Nephron progenitor cell (in vitro differentiated cells): ENCODE data around the gene S1PR4.
A peak's percentile ranks its signal among the peaks of the same experiment; 100 is the strongest.

ENCODE experiments used
- DNase-seq: peaks from one replicate; pipeline ENCODE4 v3.0.0; 2021
- H3K27ac Mint-ChIP-seq: 2 replicates; pipeline ENCODE4 v1.8.0; 2021; ENCODE audit warnings: mild to moderate bottlenecking, moderate library complexity, mixed read lengths
- H3K27me3 Mint-ChIP-seq: 2 replicates; pipeline ENCODE4 v1.8.0; 2021; ENCODE audit warnings: mild to moderate bottlenecking, low read depth, mixed read lengths; ENCODE audit not compliant: poor library complexity
- H3K36me3 Mint-ChIP-seq: 2 replicates; pipeline ENCODE4 v1.8.0; 2021; ENCODE audit warnings: low read depth, mixed read lengths
- H3K4me1 Mint-ChIP-seq: 2 replicates; pipeline ENCODE4 v1.8.0; 2021; ENCODE audit warnings: mixed read lengths
- H3K4me3 Mint-ChIP-seq: 2 replicates; pipeline ENCODE4 v1.8.0; 2021; ENCODE audit warnings: mild to moderate bottlenecking, moderate library complexity, mixed read lengths
- H3K9me3 Mint-ChIP-seq: 2 replicates; pipeline ENCODE4 v1.8.0; 2021; ENCODE audit warnings: mild to moderate bottlenecking, moderate library complexity, mixed read lengths
- TF ChIP-seq, protein P1 (sequence below): fragments of 200-600 bp; sonication (generic); IDR thresholded peaks from 2 replicates; pipeline ENCODE4 v1.5.0; 2021; ENCODE audit warnings: antibody characterized with exemption

Gene S1PR4

DNA sequence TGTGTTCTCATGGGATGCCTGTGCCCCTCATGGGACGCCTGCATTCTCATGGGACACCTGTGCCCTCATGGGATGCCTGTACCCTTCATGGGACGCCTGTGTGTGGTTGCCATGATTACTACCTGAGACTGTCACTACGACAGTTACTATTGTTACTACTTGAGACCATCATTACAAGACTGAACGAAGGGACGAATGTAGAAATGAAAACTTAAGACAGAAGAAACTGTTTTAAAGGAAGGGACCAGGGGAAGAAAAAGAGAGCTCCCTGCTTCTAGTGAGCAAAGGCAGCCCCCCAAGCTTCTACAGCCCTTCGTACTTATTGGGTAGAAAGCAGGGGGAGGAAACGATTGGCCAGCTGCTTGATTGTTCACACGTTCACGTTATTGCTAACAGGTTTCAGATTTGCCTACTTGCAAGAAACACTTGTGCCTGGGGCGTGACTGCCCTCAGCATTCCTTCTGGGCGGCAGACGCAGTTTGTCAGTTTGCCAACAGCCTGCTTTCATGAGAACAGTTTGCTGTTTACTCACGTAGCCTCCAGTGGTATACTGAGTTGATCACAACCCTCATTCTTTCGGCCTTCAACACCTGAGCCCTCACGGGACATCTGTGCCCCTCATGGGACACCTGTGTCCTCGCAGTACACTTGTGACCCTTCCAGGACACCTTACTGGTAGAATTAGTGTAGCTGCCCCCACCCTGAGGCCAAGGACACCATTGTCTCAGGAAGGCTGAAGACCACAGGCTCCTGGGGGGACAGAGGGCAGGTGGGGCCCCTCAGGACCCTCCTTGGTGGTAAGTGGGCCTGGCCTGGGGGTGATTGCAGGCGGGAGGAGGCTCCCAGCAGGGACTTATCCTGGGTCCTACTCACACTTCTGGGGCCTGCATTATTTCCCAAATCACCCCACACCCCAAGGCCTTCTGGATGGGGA is 2.5 kb upstream of the S1PR4 start:
- Mint-ChIP-seq H3K4me1 (peaks cover 4% of the 10 kb centered on the region), H3K36me3 (no peaks in the 10 kb centered on the region), H3K27ac (no peak overlapping the region), H3K9me3 (no peaks in the 10 kb centered on the region), H3K27me3 (peaks cover 21% of the 10 kb centered on the region), H3K4me3 (no peak overlapping the region)
- TF ChIP-seq, protein P1, sequence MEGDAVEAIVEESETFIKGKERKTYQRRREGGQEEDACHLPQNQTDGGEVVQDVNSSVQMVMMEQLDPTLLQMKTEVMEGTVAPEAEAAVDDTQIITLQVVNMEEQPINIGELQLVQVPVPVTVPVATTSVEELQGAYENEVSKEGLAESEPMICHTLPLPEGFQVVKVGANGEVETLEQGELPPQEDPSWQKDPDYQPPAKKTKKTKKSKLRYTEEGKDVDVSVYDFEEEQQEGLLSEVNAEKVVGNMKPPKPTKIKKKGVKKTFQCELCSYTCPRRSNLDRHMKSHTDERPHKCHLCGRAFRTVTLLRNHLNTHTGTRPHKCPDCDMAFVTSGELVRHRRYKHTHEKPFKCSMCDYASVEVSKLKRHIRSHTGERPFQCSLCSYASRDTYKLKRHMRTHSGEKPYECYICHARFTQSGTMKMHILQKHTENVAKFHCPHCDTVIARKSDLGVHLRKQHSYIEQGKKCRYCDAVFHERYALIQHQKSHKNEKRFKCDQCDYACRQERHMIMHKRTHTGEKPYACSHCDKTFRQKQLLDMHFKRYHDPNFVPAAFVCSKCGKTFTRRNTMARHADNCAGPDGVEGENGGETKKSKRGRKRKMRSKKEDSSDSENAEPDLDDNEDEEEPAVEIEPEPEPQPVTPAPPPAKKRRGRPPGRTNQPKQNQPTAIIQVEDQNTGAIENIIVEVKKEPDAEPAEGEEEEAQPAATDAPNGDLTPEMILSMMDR = no peak
- DNase-seq = no peak

DNA sequence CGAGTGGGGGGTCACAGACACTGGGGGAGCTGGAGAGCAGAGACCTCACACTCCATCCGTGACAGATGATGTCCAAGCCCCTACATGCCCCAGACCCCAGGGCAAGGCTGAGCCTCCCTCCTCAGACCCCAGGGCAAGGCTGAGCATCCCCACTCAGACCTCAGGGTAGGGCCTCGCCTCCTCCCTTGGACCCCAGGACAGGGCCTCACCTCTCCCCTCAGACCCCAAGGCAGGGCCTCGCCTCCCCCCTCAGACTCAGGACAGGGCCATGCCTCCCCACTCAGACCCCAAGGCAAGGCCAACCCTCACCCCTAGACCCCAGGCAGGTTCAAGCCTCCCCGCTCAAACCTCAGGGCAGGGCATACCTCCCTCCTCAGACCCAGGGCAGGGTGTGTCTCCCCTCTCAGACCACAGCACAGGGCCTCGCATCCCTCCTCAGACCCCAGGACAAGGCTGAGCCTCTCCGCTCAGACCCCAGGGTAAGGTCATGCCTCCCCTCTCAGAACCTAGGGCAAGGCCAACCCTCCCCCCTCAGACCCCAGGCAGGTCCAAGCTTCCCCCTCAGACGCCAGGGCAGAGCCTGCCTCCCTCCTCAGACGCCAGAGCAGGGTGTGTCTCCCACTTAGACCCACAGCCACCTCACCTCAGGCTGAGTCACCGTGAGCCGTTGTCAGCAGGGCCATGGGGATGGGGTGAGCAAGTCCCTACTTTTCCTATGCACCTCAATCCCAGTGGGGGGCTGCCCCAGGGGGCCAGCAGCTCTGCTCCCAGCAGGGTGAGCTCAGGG is 1.7 kb upstream of the S1PR4 start:
- peaks cover 4% of the 10 kb centered on the region for H3K4me1 Mint-ChIP-seq
- no peak overlapping the region for H3K27ac Mint-ChIP-seq
- no peaks in the 10 kb centered on the region for H3K36me3 Mint-ChIP-seq
- H3K9me3 Mint-ChIP-seq = no peaks in the 10 kb centered on the region
- TF ChIP-seq, protein P1 = no peak
- no peak overlapping the region for H3K4me3 Mint-ChIP-seq
- peaks cover 12% of the 10 kb centered on the region for H3K27me3 Mint-ChIP-seq
- DNase-seq = no peak

DNA sequence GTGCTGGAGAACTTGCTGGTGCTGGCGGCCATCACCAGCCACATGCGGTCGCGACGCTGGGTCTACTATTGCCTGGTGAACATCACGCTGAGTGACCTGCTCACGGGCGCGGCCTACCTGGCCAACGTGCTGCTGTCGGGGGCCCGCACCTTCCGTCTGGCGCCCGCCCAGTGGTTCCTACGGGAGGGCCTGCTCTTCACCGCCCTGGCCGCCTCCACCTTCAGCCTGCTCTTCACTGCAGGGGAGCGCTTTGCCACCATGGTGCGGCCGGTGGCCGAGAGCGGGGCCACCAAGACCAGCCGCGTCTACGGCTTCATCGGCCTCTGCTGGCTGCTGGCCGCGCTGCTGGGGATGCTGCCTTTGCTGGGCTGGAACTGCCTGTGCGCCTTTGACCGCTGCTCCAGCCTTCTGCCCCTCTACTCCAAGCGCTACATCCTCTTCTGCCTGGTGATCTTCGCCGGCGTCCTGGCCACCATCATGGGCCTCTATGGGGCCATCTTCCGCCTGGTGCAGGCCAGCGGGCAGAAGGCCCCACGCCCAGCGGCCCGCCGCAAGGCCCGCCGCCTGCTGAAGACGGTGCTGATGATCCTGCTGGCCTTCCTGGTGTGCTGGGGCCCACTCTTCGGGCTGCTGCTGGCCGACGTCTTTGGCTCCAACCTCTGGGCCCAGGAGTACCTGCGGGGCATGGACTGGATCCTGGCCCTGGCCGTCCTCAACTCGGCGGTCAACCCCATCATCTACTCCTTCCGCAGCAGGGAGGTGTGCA is 587 bp downstream of the S1PR4 start:
- Mint-ChIP-seq H3K4me3 (no peak overlapping the region), H3K27me3 (peaks cover 6% of the 10 kb centered on the region), H3K27ac (no peak overlapping the region), H3K4me1 (peaks cover 4% of the 10 kb centered on the region), H3K36me3 (no peaks in the 10 kb centered on the region), H3K9me3 (no peaks in the 10 kb centered on the region)
- TF ChIP-seq, protein P1 = no peak
- no peak for DNase-seq

DNA sequence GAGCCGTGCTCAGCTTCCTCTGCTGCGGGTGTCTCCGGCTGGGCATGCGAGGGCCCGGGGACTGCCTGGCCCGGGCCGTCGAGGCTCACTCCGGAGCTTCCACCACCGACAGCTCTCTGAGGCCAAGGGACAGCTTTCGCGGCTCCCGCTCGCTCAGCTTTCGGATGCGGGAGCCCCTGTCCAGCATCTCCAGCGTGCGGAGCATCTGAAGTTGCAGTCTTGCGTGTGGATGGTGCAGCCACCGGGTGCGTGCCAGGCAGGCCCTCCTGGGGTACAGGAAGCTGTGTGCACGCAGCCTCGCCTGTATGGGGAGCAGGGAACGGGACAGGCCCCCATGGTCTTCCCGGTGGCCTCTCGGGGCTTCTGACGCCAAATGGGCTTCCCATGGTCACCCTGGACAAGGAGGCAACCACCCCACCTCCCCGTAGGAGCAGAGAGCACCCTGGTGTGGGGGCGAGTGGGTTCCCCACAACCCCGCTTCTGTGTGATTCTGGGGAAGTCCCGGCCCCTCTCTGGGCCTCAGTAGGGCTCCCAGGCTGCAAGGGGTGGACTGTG is 1.2 kb downstream of the S1PR4 start:
- TF ChIP-seq, protein P1 = no peak
- Mint-ChIP-seq H3K27me3 (peaks cover 6% of the 10 kb centered on the region), H3K4me3 (no peak overlapping the region), H3K36me3 (no peaks in the 10 kb centered on the region), H3K9me3 (no peaks in the 10 kb centered on the region), H3K4me1 (peaks cover 4% of the 10 kb centered on the region), H3K27ac (no peak overlapping the region)
- no peak for DNase-seq

DNA sequence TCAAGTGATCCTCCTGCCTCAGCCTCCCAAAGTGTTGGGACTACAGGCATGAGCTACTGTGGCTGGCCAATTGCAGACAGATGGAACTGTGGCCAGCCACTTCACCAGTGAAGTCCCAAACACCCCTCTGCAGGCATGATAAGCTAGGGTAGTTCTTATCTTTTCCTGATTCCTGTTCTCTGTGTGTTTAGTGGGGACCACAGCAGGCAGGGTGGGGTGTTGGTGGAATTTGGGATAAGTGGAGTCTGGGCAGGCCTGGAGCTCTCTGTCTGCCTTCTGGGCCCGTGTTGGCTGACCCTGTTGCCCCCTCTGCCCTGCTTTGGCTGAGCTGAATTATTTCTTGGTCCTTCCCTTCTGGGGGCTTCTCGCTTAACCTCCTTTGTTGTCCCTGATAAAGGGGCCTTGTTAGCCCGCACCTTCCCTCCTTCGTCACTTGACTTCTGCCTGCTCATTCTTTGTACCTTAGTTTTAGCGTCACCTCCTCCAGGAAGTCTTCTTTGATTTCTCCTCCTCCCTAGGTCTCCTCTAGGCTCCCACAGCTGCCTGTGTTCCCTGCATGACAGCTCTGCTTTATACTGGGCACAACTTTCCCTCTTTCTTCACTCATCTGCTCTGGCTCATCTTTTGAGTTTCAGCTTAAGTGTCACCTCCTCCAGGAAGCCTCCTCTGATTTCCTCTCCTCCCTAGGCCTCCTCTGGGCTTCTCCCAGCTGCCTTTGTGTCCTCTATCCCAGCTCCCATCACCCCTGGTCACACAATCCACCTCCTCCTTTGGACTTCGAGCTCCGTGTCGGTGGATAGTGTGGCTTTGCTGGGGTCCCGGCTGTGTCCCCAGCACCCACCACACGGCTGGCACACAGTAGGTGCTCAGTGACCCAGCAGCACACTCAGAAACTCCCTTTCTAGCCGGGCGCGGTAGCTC is 5.4 kb downstream of the S1PR4 start:
- H3K4me3 Mint-ChIP-seq = peak overlapping the region; percentile 99
- TF ChIP-seq, protein P1 = no peak

More for the DNA sequence above, 5.4 kb downstream of the S1PR4 start:
- Mint-ChIP-seq H3K4me1 (peaks cover 25% of the 10 kb centered on the region), H3K27me3 (peaks cover 10% of the 10 kb centered on the region), H3K9me3 (no peaks in the 10 kb centered on the region), H3K27ac (no peak overlapping the region), H3K36me3 (no peaks in the 10 kb centered on the region)
- DNase-seq = no peak
